ENCODE data around the gene OR8A1.

OR8A1 gene

GRCh38 chr11:124586238-124586860 lies 16.6 kb downstream of the OR8A1 start:
- peak; percentile 75 for TF ChIP-seq CTCF (IDR thresholded peaks at IDR 0.05; ENCODE audit: control insufficient read depth, insufficient read depth, low read depth, low read length, missing control alignments)
- no peak overlapping the region for H3K4me3 ChIP-seq (ENCODE audit: control insufficient read depth, low read depth, low read length)
- DNase-seq (ENCODE audit: low read depth): peak; percentile 20

- no peak for DNase-seq (ENCODE audit: low read depth)
- no peak for TF ChIP-seq CTCF (IDR thresholded peaks at IDR 0.05; ENCODE audit: control insufficient read depth, insufficient read depth, low read depth, low read length, missing control alignments)
- no peak overlapping the region for H3K4me3 ChIP-seq (ENCODE audit: control insufficient read depth, low read depth, low read length)
These were observed 21.6 kb downstream of the OR8A1 start for GRCh38 chr11:124591430-124591829.

GRCh38 chr11:124592627-124593026 lies 22.8 kb downstream of the OR8A1 start:
- TF ChIP-seq CTCF (IDR thresholded peaks at IDR 0.05; ENCODE audit: control insufficient read depth, insufficient read depth, low read depth, low read length, missing control alignments): no peak
- H3K4me3 ChIP-seq (ENCODE audit: control insufficient read depth, low read depth, low read length): no peak overlapping the region
- DNase-seq (ENCODE audit: low read depth): no peak

- TF ChIP-seq CTCF (IDR thresholded peaks at IDR 0.05; ENCODE audit: control insufficient read depth, insufficient read depth, low read depth, low read length, missing control alignments): no peak
- H3K4me3 ChIP-seq (ENCODE audit: control insufficient read depth, low read depth, low read length): no peak overlapping the region
- DNase-seq (ENCODE audit: low read depth): no peak
These were observed 25.5 kb downstream of the OR8A1 start for GRCh38 chr11:124595302-124595701.

GRCh38 chr11:124597626-124598025 lies 27.8 kb downstream of the OR8A1 start:
- TF ChIP-seq CTCF (IDR thresholded peaks at IDR 0.05; ENCODE audit: control insufficient read depth, insufficient read depth, low read depth, low read length, missing control alignments): no peak
- no peak overlapping the region for H3K4me3 ChIP-seq (ENCODE audit: control insufficient read depth, low read depth, low read length)
- no peak for DNase-seq (ENCODE audit: low read depth)

- no peak for TF ChIP-seq CTCF (IDR thresholded peaks at IDR 0.05; ENCODE audit: control insufficient read depth, insufficient read depth, low read depth, low read length, missing control alignments)
- no peak overlapping the region for H3K4me3 ChIP-seq (ENCODE audit: control insufficient read depth, low read depth, low read length)
- DNase-seq (ENCODE audit: low read depth): no peak
These were observed 31.0 kb downstream of the OR8A1 start for GRCh38 chr11:124600621-124601320.

Data from AG09309 (cell line).